GM12878 (cell line): Measurements from ENCODE around the gene HAAO. TPM values are rescaled to one million over a fixed set of nuclear protein-coding genes. Genes with fewer than 3 reads are reported as not detected.

Experiments used
- ATAC-seq: fragments of 200-7000 bp; cut with Tn5 transposase; 3 replicates; pipeline ENCODE4 v1.9.1; 2020; ENCODE audit warnings: mild to moderate bottlenecking, moderate library complexity
- BruUV-seq: library from RNA; stranded (reverse); fragments of 400-500 nt; replicated peaks from 2 replicates; lab custom pipeline; 2021; lab: Mats Ljungman, UMichigan
- CTCF ChIA-PET: fragments of 300-600 bp; sonication (Branson Sonifier 250); formaldehyde crosslinking; extraction: SDS; loops from one replicate; lab custom pipeline; 2021; ENCODE audit warnings: inconsistent platforms; lab: Yijun Ruan, JAX
- POLR2A ChIA-PET: fragments of 350-600 bp; formaldehyde crosslinking; extraction: SDS; loops from one replicate; lab custom pipeline; 2021; ENCODE audit warnings: inconsistent platforms; lab: Charles Lee
- RAD21 ChIA-PET: fragments of 300-600 bp; sonication (Branson Sonifier 250); formaldehyde crosslinking; loops from one replicate; lab custom pipeline; 2023; ENCODE audit warnings: antibody characterized with exemption; ENCODE audit not compliant: unreplicated experiment; lab: Charles Lee
- SMC1A ChIA-PET: fragments of 300-600 bp; sonication (Branson Sonifier 250); formaldehyde crosslinking; loops from one replicate; lab custom pipeline; 2023; ENCODE audit not compliant: unreplicated experiment, uncharacterized antibody; lab: Charles Lee
- DNase-seq: peaks from one replicate; pipeline ENCODE4 v3.0.0-alpha.2; 2011; ENCODE audit warnings: low read depth, low spot score
- FAIRE-seq: peaks from 3 replicates; lab custom pipeline; 2011; peaks lifted over from hg19 to GRCh38; lab: Jason Lieb, UNC
- H2AFZ ChIP-seq: 2 replicates; pipeline ENCODE4 v1.6.0; 2011; ENCODE audit warnings: low read depth, low read length, control low read depth; ENCODE audit not compliant: control insufficient read depth
- H3K27ac ChIP-seq: 2 replicates; pipeline ENCODE4 v1.5.1; 2011; ENCODE audit warnings: control low read depth; ENCODE audit not compliant: control insufficient read depth, insufficient read depth
- H3K27me3 ChIP-seq, 2 experiments: replicated peaks in 1 of 2; 2 replicates each; pipeline versions ENCODE4 v1.6.0 to v1.6.1; 2011; ENCODE audit warnings: low read length in 1 of 2; ENCODE audit not compliant: control insufficient read depth in 2 of 2, insufficient read depth in 2 of 2
- H3K36me3 ChIP-seq, 2 experiments: 2 replicates each; pipeline ENCODE4 v1.5.1; 2011; ENCODE audit warnings: low read length in 1 of 2; ENCODE audit not compliant: control insufficient read depth in 2 of 2, insufficient read depth in 2 of 2
- H3K4me1 ChIP-seq: 2 replicates; pipeline ENCODE4 v1.6.1; 2011; ENCODE audit warnings: mild to moderate bottlenecking, low read length, moderate library complexity, mixed read lengths; ENCODE audit not compliant: control insufficient read depth, insufficient read depth
- H3K4me2 ChIP-seq: 2 replicates; pipeline ENCODE4 v1.6.0; 2011; ENCODE audit warnings: control low read depth; ENCODE audit not compliant: control insufficient read depth, insufficient read depth
- H3K4me3 ChIP-seq: fragments of 200-600 bp; sonication (generic); 2 replicates; pipeline ENCODE4 v1.5.1; 2016
- H3K79me2 ChIP-seq: 2 replicates; pipeline ENCODE4 v1.6.0; 2011; ENCODE audit warnings: low read length; ENCODE audit not compliant: control insufficient read depth, insufficient read depth
- H3K9ac ChIP-seq: 2 replicates; pipeline ENCODE4 v1.8.0; 2011; ENCODE audit warnings: low read length, control low read depth, mixed read lengths; ENCODE audit not compliant: control insufficient read depth, insufficient read depth
- H3K9me3 ChIP-seq: replicated peaks from 3 replicates; pipeline ENCODE4 v1.5.1; 2011; ENCODE audit warnings: mild to moderate bottlenecking, low read length; ENCODE audit not compliant: control insufficient read depth, insufficient read depth
- H4K20me1 ChIP-seq: 2 replicates; pipeline ENCODE4 v1.6.0; 2011; ENCODE audit not compliant: control insufficient read depth, insufficient read depth
- POLR2A ChIP-seq: IDR thresholded peaks from 2 replicates; pipeline ENCODE4 v1.6.1; 2011; ENCODE audit warnings: low read depth, mild to moderate bottlenecking, low read length
- WGBS: methylation state at CpG from one replicate; pipeline ENCODE4 v1.1.6; 2016; ENCODE audit warnings: low lambda C conversion rate; ENCODE audit not compliant: insufficient replicate concordance, insufficient coverage; ENCODE audit errors: missing lambda C conversion rate; 5-methylcytosine and 5-hydroxymethylcytosine counted together
- in situ Hi-C: fragments of 300-500 bp; cut with MboI; formaldehyde crosslinking; loops from 9 replicates; pipeline ENCODE4 v1.14.3; 2018; ENCODE audit warnings: mixed read lengths
- intact Hi-C: fragments of 100-400 bp; cut with micrococcal nuclease; formaldehyde crosslinking; loops from one replicate; pipeline ENCODE4 v1.14.2; 2022; ENCODE audit not compliant: unreplicated experiment
- polyA plus RNA-seq, 11 experiments: library from polyadenylated mRNA; depleted of rRNA in 4 of 11; unstranded in 6 of 11; stranded (reverse) in 5 of 11; fragments of >200 nt; fragmentation: Nextera tagmentation in 4 of 11; fragmentation: Illumina TruSeq in 1 of 11; extraction: Ambion mirVana in 4 of 11; extraction: Trizol in 1 of 11; gene quantifications; 1 replicate in 1 of 11; 2 replicates in 10 of 11; pipeline versions ENCODE4 v1.2.1 to v1.2.3, GENCODE V29; 2011 to 2016; ENCODE audit warnings: inconsistent platforms in 2 of 11, missing spikeins in 2 of 11, low read depth in 1 of 11
- total RNA-seq, 4 experiments: library from RNA; depleted of rRNA in 3 of 4; stranded (reverse); fragments of >200 nt in 3 of 4; fragmentation: Illumina TruSeq in 1 of 4; extraction: Trizol in 1 of 4; gene quantifications; 2 replicates each; pipeline versions ENCODE4 v1.2.1 to v1.2.3, GENCODE V29; 2013 to 2021
- TF ChIP-seq, protein P1 (sequence below): fragments of 450-650 bp; formaldehyde crosslinking; IDR thresholded peaks from 2 replicates; pipeline ENCODE4 v1.5.0; 2022; ENCODE audit warnings: mild to moderate bottlenecking, missing genetic modification characterization
- TF ChIP-seq, protein P2 (sequence below): fragments of 450-650 bp; conservative IDR thresholded peaks from 2 replicates; pipeline ENCODE4 v1.6.1; 2017; ENCODE audit warnings: mild to moderate bottlenecking, moderate library complexity
- TF ChIP-seq, protein P3 (sequence below): IDR thresholded peaks from 2 replicates; pipeline ENCODE4 v1.6.1; 2012; ENCODE audit warnings: mild to moderate bottlenecking, low read depth, low read length

HAAO gene
- total and polyA plus RNA-seq, 10 of the 15 experiments (the other 5 are each of a cell fraction or from before 2014, with no cell fraction given), result 4.3 to 58.7 (median 26.8) TPM

DNA sequence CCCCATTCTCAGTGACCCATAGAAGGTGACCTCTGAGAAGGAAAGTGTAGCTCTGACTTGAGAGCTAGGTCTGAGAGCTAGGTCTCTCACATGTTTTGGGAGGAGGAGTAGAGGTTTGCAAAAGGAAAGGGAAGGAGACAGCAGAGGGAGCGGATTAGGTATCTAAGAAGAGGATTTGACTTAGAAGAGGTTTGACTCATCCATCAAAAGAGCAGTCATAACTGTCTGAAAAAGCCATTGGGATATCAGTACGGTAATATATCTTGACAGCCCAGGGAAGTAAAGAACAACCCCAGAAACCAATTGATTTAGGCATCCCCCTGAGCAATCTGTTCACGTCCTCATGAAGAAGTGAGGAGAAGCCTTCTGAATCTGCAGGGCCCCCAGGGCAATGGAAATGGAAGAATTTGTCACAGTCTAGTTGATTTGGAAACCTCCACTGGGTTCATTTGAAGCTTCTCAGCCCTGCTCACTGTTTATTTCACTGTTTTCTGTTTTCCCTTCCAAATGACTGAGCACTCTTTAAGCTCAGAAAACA is 47.8 kb downstream of the HAAO start (continued):
- TF ChIP-seq, protein P1, sequence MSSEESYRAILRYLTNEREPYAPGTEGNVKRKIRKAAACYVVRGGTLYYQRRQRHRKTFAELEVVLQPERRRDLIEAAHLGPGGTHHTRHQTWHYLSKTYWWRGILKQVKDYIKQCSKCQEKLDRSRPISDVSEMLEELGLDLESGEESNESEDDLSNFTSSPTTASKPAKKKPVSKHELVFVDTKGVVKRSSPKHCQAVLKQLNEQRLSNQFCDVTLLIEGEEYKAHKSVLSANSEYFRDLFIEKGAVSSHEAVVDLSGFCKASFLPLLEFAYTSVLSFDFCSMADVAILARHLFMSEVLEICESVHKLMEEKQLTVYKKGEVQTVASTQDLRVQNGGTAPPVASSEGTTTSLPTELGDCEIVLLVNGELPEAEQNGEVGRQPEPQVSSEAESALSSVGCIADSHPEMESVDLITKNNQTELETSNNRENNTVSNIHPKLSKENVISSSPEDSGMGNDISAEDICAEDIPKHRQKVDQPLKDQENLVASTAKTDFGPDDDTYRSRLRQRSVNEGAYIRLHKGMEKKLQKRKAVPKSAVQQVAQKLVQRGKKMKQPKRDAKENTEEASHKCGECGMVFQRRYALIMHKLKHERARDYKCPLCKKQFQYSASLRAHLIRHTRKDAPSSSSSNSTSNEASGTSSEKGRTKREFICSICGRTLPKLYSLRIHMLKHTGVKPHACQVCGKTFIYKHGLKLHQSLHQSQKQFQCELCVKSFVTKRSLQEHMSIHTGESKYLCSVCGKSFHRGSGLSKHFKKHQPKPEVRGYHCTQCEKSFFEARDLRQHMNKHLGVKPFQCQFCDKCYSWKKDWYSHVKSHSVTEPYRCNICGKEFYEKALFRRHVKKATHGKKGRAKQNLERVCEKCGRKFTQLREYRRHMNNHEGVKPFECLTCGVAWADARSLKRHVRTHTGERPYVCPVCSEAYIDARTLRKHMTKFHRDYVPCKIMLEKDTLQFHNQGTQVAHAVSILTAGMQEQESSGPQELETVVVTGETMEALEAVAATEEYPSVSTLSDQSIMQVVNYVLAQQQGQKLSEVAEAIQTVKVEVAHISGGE, result no peak

DNA sequence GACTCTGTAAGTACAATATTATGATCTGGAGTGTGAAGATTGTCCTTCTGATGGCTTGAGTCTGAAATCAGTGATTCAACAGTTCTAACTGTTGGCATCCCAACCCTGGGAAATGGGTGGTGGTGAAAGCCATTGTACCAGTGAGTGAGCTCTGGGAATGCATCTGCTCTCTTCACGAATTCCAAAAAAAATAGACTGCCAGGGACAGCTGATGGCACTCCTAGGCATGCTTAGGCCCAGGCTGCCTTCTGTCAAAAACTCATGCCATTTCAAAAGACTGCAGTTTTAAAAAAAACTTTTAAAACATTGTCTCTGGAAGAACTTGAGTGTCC is 48.8 kb downstream of the HAAO start:
- RAD21 ChIA-PET, result no interaction called here
- Histone ChIP-seq H3K36me3 (peaks cover 0 to 4% of the 10 kb centered on the region in 2 experiments; a peak in 1 of 4 replicates), H3K4me1 (no peaks in the 10 kb centered on the region), H3K4me2 (no peak overlapping the region), H4K20me1 (no peaks in the 10 kb centered on the region), H3K27ac (no peak overlapping the region), H3K27me3 (no peaks in the 10 kb centered on the region), H2AFZ (no peak overlapping the region), H3K79me2 (no peaks in the 10 kb centered on the region), H3K9me3 (no peaks in the 10 kb centered on the region; the same call in 1 of the 3 replicates), H3K4me3 (no peak overlapping the region), H3K9ac (no peak overlapping the region)
- TF ChIP-seq, protein P2, sequence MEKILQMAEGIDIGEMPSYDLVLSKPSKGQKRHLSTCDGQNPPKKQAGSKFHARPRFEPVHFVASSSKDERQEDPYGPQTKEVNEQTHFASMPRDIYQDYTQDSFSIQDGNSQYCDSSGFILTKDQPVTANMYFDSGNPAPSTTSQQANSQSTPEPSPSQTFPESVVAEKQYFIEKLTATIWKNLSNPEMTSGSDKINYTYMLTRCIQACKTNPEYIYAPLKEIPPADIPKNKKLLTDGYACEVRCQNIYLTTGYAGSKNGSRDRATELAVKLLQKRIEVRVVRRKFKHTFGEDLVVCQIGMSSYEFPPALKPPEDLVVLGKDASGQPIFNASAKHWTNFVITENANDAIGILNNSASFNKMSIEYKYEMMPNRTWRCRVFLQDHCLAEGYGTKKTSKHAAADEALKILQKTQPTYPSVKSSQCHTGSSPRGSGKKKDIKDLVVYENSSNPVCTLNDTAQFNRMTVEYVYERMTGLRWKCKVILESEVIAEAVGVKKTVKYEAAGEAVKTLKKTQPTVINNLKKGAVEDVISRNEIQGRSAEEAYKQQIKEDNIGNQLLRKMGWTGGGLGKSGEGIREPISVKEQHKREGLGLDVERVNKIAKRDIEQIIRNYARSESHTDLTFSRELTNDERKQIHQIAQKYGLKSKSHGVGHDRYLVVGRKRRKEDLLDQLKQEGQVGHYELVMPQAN, result no peak
- TF ChIP-seq POLR2A, result no peak
- TF ChIP-seq, protein P3, sequence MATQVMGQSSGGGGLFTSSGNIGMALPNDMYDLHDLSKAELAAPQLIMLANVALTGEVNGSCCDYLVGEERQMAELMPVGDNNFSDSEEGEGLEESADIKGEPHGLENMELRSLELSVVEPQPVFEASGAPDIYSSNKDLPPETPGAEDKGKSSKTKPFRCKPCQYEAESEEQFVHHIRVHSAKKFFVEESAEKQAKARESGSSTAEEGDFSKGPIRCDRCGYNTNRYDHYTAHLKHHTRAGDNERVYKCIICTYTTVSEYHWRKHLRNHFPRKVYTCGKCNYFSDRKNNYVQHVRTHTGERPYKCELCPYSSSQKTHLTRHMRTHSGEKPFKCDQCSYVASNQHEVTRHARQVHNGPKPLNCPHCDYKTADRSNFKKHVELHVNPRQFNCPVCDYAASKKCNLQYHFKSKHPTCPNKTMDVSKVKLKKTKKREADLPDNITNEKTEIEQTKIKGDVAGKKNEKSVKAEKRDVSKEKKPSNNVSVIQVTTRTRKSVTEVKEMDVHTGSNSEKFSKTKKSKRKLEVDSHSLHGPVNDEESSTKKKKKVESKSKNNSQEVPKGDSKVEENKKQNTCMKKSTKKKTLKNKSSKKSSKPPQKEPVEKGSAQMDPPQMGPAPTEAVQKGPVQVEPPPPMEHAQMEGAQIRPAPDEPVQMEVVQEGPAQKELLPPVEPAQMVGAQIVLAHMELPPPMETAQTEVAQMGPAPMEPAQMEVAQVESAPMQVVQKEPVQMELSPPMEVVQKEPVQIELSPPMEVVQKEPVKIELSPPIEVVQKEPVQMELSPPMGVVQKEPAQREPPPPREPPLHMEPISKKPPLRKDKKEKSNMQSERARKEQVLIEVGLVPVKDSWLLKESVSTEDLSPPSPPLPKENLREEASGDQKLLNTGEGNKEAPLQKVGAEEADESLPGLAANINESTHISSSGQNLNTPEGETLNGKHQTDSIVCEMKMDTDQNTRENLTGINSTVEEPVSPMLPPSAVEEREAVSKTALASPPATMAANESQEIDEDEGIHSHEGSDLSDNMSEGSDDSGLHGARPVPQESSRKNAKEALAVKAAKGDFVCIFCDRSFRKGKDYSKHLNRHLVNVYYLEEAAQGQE, result no peak
- DNase-seq, result no peak
- CTCF ChIA-PET, result interaction anchor here (0.6 to 2.1 kb wide), 2 partner anchors 80 to 167 kb away, joined by 3 to 7 read pairs; no protein-coding TSS in a partner anchor
- BruUV-seq, result no TSS peak
- WGBS, result 57% methylated on average over 1 of the region's 1 CpG
- in situ Hi-C loops, result no loop called here
- POLR2A ChIA-PET, result no interaction called here
- FAIRE-seq, result no peak
- intact Hi-C loops, result no loop called here
- SMC1A ChIA-PET, result interaction anchor here (1.4 kb wide), 2 partner anchors 11 to 31 kb away, joined by 3 to 5 read pairs; no protein-coding TSS in a partner anchor
- no peak for ATAC-seq
